ENCODE data around the gene SIL1. TPM values are rescaled to one million over a fixed set of nuclear protein-coding genes. Genes with fewer than 3 reads are reported as not detected.
"Not testable (repeated sequence)": the region's sequence is repeated elsewhere in the genome, so short reads cannot be mapped to it uniquely, and the experiment has no call there.

SIL1 gene
- total and polyA plus RNA-seq, 2 of the 13 experiments (the other 11 are each of a cell fraction or from before 2014, with no cell fraction given): 26.0 to 30.0 TPM

DNA sequence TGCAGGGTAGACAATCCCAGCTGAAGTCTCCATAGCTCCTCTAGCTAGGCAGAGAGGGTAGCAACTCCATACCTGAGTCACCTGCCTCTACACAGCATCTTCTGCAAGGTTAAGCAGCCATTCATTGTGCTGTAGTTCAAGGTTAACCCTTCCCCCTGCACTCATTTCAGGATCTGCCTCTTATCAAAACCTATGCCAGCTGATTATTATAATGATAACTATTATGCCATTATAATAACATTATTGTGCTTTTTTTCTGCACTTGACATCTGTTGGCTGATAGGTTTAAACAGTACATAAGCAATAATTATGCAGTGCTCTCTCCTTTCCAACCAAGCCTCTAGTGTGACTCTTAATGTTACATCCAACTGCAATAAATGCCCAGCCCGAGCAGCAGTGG, 17.3 kb downstream of the SIL1 start:
- FAIRE-seq (no peak), DNase-seq (ENCODE audit: low spot score) (no peak), ATAC-seq (no peak)
- CTCF ChIA-PET (ENCODE audit: low intra/inter-chr PET ratio, low total read pairs): no interaction called here
- Histone ChIP-seq H3K36me3 (replicated peaks in 1 of 2; ENCODE audit: control insufficient read depth in 1 of 2, insufficient read depth in 2 of 2, low read length in 2 of 2) (no peaks in the 10 kb centered on the region), H3K27me3 (ENCODE audit: control insufficient read depth in 1 of 2, insufficient read depth in 2 of 2, low read length in 2 of 2) (no peaks in the 10 kb centered on the region), H3K4me1 (ENCODE audit: insufficient read depth, low read length) (no peaks in the 10 kb centered on the region), H3K27ac (ENCODE audit: extremely low read length, insufficient read depth, low read length) (no peak overlapping the region), H3K4me2 (ENCODE audit: low read depth, low read length) (no peak overlapping the region), H2AFZ (ENCODE audit: low read length) (no peak overlapping the region), H3K9ac (ENCODE audit: insufficient read depth, low read depth, low read length) (no peak overlapping the region), H3K4me3 (replicated peaks in 1 of 3; ENCODE audit: insufficient read depth in 1 of 3, low read depth in 2 of 3, low read length in 3 of 3) (no peak overlapping the region), H4K20me1 (ENCODE audit: insufficient read depth, low read length) (no peaks in the 10 kb centered on the region), H3K9me3 (ENCODE audit: low read length) (no peaks in the 10 kb centered on the region), H3K79me2 (ENCODE audit: insufficient read depth, low read length) (peaks cover 4% of the 10 kb centered on the region)
- intact Hi-C loops (cut with micrococcal nuclease; ENCODE audit: unreplicated experiment): no loop called here
- POLR2A ChIA-PET: no interaction called here
- in situ Hi-C loops (cut with HindIII; ENCODE audit: extremely low pct_ligation_motif_present, low pct_unique_long_range_greater_than_20kb): no loop called here
- WGBS (ENCODE audit: low lambda C conversion rate): 100% methylated on average over 1 of the region's 1 CpG
- TF ChIP-seq FOSL2 (CRISPR knock-in tag; IDR thresholded peaks at IDR 0.05) (no peak), BORCS8-MEF2B (CRISPR knock-in tag; IDR thresholded peaks at IDR 0.05) (no peak), ZNF672 (CRISPR knock-in tag; IDR thresholded peaks at IDR 0.05) (no peak), RAD21 (CRISPR knock-in tag; IDR thresholded peaks at IDR 0.05) (no peak), ZNF724P (CRISPR knock-in tag; IDR thresholded peaks at IDR 0.05; ENCODE audit: borderline replicate concordance) (no peak), ARID2 (CRISPR knock-in tag; IDR thresholded peaks at IDR 0.05; ENCODE audit: borderline replicate concordance) (no peak)
- BruUV-seq (replicated peaks): no TSS peak

GRCh38 chr5:139179778-139180513, 18.2 kb downstream of the SIL1 start:
- H3K4me3 ChIP-seq (replicated peaks in 1 of 3; ENCODE audit: insufficient read depth in 1 of 3, low read depth in 2 of 3, low read length in 3 of 3); in situ Hi-C loops (cut with HindIII; ENCODE audit: extremely low pct_ligation_motif_present, low pct_unique_long_range_greater_than_20kb); H3K79me2 ChIP-seq (ENCODE audit: insufficient read depth, low read length); ATAC-seq; POLR2A ChIA-PET; H3K4me2 ChIP-seq (ENCODE audit: low read depth, low read length); H3K36me3 ChIP-seq (replicated peaks in 1 of 2; ENCODE audit: control insufficient read depth in 1 of 2, insufficient read depth in 2 of 2, low read length in 2 of 2); H3K9ac ChIP-seq (ENCODE audit: insufficient read depth, low read depth, low read length); H2AFZ ChIP-seq (ENCODE audit: low read length); intact Hi-C loops (cut with micrococcal nuclease; ENCODE audit: unreplicated experiment); H3K27me3 ChIP-seq (ENCODE audit: control insufficient read depth in 1 of 2, insufficient read depth in 2 of 2, low read length in 2 of 2); DNase-seq (ENCODE audit: low spot score); H3K9me3 ChIP-seq (ENCODE audit: low read length); BruUV-seq (replicated peaks); FAIRE-seq; H3K4me1 ChIP-seq (ENCODE audit: insufficient read depth, low read length); H4K20me1 ChIP-seq (ENCODE audit: insufficient read depth, low read length); H3K27ac ChIP-seq (ENCODE audit: extremely low read length, insufficient read depth, low read length); CTCF ChIA-PET (ENCODE audit: low intra/inter-chr PET ratio, low total read pairs): not testable (repeated sequence)
- 91% methylated on average over 8 of the region's 8 CpGs for WGBS (ENCODE audit: low lambda C conversion rate)
